A673 (cell line): ENCODE measurements around the gene TFF1. TPM values are rescaled to one million over a fixed set of nuclear protein-coding genes. Genes with fewer than 3 reads are reported as not detected.

Experiments used
- BruUV-seq: library from RNA; stranded (reverse); fragments of 400-500 nt; replicated peaks from 2 replicates; lab custom pipeline; 2021; lab: Mats Ljungman, UMichigan
- CTCF ChIA-PET: fragments of 300-600 bp; sonication (Branson Sonifier 250); formaldehyde crosslinking; loops from one replicate; lab custom pipeline; 2022; ENCODE audit warnings: antibody characterized with exemption; lab: Charles Lee
- POLR2A ChIA-PET: fragments of 300-600 bp; sonication (Branson Sonifier 250); formaldehyde crosslinking; loops from one replicate; lab custom pipeline; 2022; ENCODE audit warnings: antibody characterized with exemption; ENCODE audit not compliant: low non-redundant PET; lab: Charles Lee
- DNase-seq: peaks from one replicate; pipeline ENCODE4 v3.0.0-alpha.2; 2015; ENCODE audit warnings: low spot score
- H3K27ac ChIP-seq: fragments of 200-600 bp; sonication (generic); 2 replicates; pipeline ENCODE4 v1.5.1; 2016; ENCODE audit warnings: mixed run types, low read depth, mild to moderate bottlenecking, mixed read lengths, antibody characterized with exemption, low read length; ENCODE audit not compliant: poor library complexity, severe bottlenecking
- H3K27me3 ChIP-seq: fragments of 200-600 bp; sonication (generic); replicated peaks from 2 replicates; pipeline ENCODE4 v1.6.1; 2017; ENCODE audit warnings: mixed run types, low read depth, mild to moderate bottlenecking, mixed read lengths, antibody characterized with exemption, low read length; ENCODE audit not compliant: insufficient read depth, poor library complexity
- H3K36me3 ChIP-seq: fragments of 200-600 bp; sonication (generic); 2 replicates; pipeline ENCODE4 v1.6.1; 2016; ENCODE audit warnings: mixed run types, mild to moderate bottlenecking, mixed read lengths, antibody characterized with exemption, low read length; ENCODE audit not compliant: insufficient read depth, poor library complexity, severe bottlenecking
- H3K4me1 ChIP-seq: fragments of 200-600 bp; sonication (generic); 2 replicates; pipeline ENCODE4 v1.6.1; 2017; ENCODE audit warnings: mixed run types, mild to moderate bottlenecking, mixed read lengths, antibody characterized with exemption, low read length; ENCODE audit not compliant: insufficient read depth, poor library complexity, severe bottlenecking
- H3K4me3 ChIP-seq: fragments of 200-600 bp; sonication (generic); 2 replicates; pipeline ENCODE4 v1.5.1; 2016; ENCODE audit warnings: low read depth, mixed run types, mild to moderate bottlenecking, mixed read lengths, low read length; ENCODE audit not compliant: poor library complexity, severe bottlenecking
- H3K9me3 ChIP-seq: fragments of 200-600 bp; sonication (generic); 2 replicates; pipeline ENCODE4 v1.6.1; 2016; ENCODE audit warnings: mixed run types, low read depth, mild to moderate bottlenecking, mixed read lengths, antibody characterized with exemption, low read length; ENCODE audit not compliant: poor library complexity, severe bottlenecking
- CTCF ChIP-seq: fragments of 300-800, 200-600 bp; sonication (generic); conservative IDR thresholded peaks from 2 replicates; pipeline ENCODE4 v1.5.1; 2017; ENCODE audit warnings: low read depth, mild to moderate bottlenecking, antibody characterized with exemption, low read length, moderate library complexity, mixed read lengths
- EZH2 ChIP-seq: fragments of 200-600 bp; sonication (generic); IDR thresholded peaks from 2 replicates; pipeline ENCODE4 v1.6.1; 2017; ENCODE audit warnings: borderline replicate concordance, low read depth, mild to moderate bottlenecking, mixed read lengths, antibody characterized with exemption, low read length; ENCODE audit not compliant: poor library complexity, severe bottlenecking
- intact Hi-C: fragments of 100-400 bp; cut with micrococcal nuclease; formaldehyde crosslinking; loops from one replicate; pipeline ENCODE4 v1.10.0; 2022; ENCODE audit not compliant: unreplicated experiment
- total RNA-seq: library from RNA; stranded (reverse); gene quantifications from 2 replicates; pipeline ENCODE4 v1.2.3, GENCODE V29; 2021

The TFF1 gene
- total RNA-seq, 1 experiment from 2014 or later: not detected

DNA sequence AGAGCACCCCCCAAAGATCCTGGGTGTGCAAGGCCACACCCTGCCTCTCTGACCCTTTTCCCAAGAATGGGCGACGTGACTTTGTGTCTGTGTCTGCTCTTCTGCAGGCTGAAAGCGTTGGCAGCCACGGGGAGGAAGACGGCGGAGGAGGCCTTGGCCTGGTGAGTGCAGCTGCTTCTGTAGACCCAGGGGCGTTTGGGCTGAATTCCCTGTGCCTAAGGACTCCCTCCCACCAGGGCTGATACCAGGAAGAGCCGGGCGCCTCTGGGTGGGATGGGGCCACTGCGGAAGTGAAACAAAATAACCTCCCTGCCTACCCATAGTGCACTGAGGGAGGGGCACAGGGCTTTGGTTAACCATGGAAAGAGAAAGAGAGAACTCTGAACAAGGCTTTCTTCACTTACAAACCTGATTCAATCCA is 39.9 kb upstream of the TFF1 start:
- peaks cover 5% of the 10 kb centered on the region for H3K9me3 ChIP-seq
- TF ChIP-seq EZH2: no peak
- no peak for TF ChIP-seq CTCF
- POLR2A ChIA-PET: no interaction called here

GRCh38 chr21:42405064-42406013 is 39.0 kb upstream of the TFF1 start:
- Histone ChIP-seq H3K27ac (no peak overlapping the region), H3K36me3 (no peaks in the 10 kb centered on the region), H3K27me3 (no peaks in the 10 kb centered on the region), H3K9me3 (peaks cover 5% of the 10 kb centered on the region), H3K4me1 (peaks cover 6% of the 10 kb centered on the region), H3K4me3 (no peak overlapping the region)
- no TSS peak for BruUV-seq
- TF ChIP-seq CTCF (no peak), EZH2 (no peak)
- DNase-seq: no peak
- ChIA-PET CTCF (no interaction called here), POLR2A (no interaction called here)
- intact Hi-C loops: no loop called here

More for the DNA sequence above, 39.9 kb upstream of the TFF1 start:
- CTCF ChIA-PET: no interaction called here
- BruUV-seq: no TSS peak
- H3K36me3 ChIP-seq: no peaks in the 10 kb centered on the region
- no peak overlapping the region for H3K4me3 ChIP-seq
- H3K27ac ChIP-seq: no peak overlapping the region
- no peaks in the 10 kb centered on the region for H3K27me3 ChIP-seq
- no peak for DNase-seq
- peaks cover 6% of the 10 kb centered on the region for H3K4me1 ChIP-seq
- intact Hi-C loops: no loop called here

GRCh38 chr21:42404539-42404938 is 38.2 kb upstream of the TFF1 start:
- no peak overlapping the region for H3K27ac ChIP-seq
- no peaks in the 10 kb centered on the region for H3K27me3 ChIP-seq
- H3K36me3 ChIP-seq: no peaks in the 10 kb centered on the region
- ChIA-PET CTCF (no interaction called here), POLR2A (no interaction called here)
- no peak for TF ChIP-seq EZH2
- TF ChIP-seq CTCF: no peak
- peaks cover 5% of the 10 kb centered on the region for H3K9me3 ChIP-seq
- no peak for DNase-seq
- BruUV-seq: no TSS peak
- intact Hi-C loops: no loop called here
- H3K4me3 ChIP-seq: no peak overlapping the region
- peaks cover 6% of the 10 kb centered on the region for H3K4me1 ChIP-seq
